Measurements from ENCODE around the gene SGCA. TPM values are rescaled to one million over a fixed set of nuclear protein-coding genes. Genes with fewer than 3 reads are reported as not detected.

Gene SGCA
- total and polyA plus RNA-seq, 4 donors, result 0.31 to 1.3 (median 1.2) TPM; not detected in 1

GRCh38 chr17:50172936-50173334 lies 7.1 kb downstream of the SGCA start:
- H3K36me3 ChIP-seq (ENCODE audit: control insufficient read depth in 4 of 4, insufficient read depth in 3 of 4, low read depth in 1 of 4, low read length in 3 of 4), result no peaks in the 10 kb centered on the region
- TF ChIP-seq SP1 (IDR thresholded peaks at IDR 0.05) (no peak), TAF1 (conservative IDR thresholded peaks at IDR 0.05) (no peak), RXRA (IDR thresholded peaks at IDR 0.05) (no peak), EGR1 (IDR thresholded peaks at IDR 0.05; ENCODE audit: low read depth in 2 of 2) (no peak), YY1 (IDR thresholded peaks at IDR 0.05) (no peak), FOXA1 (IDR thresholded peaks at IDR 0.05) (no peak), ATF3 (IDR thresholded peaks at IDR 0.05) (no peak), HNF4A (conservative IDR thresholded peaks at IDR 0.05) (no peak), ZBTB33 (IDR thresholded peaks at IDR 0.05) (no peak), HNF4G (IDR thresholded peaks at IDR 0.05) (no peak), RAD21 (IDR thresholded peaks at IDR 0.05) (no peak), NR2F2 (IDR thresholded peaks at IDR 0.05) (no peak)
- TF ChIP-seq, protein P1, sequence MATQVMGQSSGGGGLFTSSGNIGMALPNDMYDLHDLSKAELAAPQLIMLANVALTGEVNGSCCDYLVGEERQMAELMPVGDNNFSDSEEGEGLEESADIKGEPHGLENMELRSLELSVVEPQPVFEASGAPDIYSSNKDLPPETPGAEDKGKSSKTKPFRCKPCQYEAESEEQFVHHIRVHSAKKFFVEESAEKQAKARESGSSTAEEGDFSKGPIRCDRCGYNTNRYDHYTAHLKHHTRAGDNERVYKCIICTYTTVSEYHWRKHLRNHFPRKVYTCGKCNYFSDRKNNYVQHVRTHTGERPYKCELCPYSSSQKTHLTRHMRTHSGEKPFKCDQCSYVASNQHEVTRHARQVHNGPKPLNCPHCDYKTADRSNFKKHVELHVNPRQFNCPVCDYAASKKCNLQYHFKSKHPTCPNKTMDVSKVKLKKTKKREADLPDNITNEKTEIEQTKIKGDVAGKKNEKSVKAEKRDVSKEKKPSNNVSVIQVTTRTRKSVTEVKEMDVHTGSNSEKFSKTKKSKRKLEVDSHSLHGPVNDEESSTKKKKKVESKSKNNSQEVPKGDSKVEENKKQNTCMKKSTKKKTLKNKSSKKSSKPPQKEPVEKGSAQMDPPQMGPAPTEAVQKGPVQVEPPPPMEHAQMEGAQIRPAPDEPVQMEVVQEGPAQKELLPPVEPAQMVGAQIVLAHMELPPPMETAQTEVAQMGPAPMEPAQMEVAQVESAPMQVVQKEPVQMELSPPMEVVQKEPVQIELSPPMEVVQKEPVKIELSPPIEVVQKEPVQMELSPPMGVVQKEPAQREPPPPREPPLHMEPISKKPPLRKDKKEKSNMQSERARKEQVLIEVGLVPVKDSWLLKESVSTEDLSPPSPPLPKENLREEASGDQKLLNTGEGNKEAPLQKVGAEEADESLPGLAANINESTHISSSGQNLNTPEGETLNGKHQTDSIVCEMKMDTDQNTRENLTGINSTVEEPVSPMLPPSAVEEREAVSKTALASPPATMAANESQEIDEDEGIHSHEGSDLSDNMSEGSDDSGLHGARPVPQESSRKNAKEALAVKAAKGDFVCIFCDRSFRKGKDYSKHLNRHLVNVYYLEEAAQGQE (IDR thresholded peaks at IDR 0.05), result no peak
- H3K9me3 ChIP-seq (ENCODE audit: control insufficient read depth in 4 of 4, low read length in 3 of 4), result no peaks in the 10 kb centered on the region
- peaks cover 0 to 2% (median 0%) of the 10 kb centered on the region in 4 donors for H3K4me1 ChIP-seq (ENCODE audit: control insufficient read depth in 4 of 4, insufficient read depth in 4 of 4, low read length in 3 of 4)
- 75% methylated on average over 6 of the region's 6 CpGs for WGBS
- H3K27ac ChIP-seq (ENCODE audit: low read depth in 1 of 2, low read length in 2 of 2), result no peak overlapping the region
- no peaks in the 10 kb centered on the region for H3K27me3 ChIP-seq (ENCODE audit: control insufficient read depth in 4 of 4, insufficient read depth in 4 of 4, low read length in 3 of 4)
- no peak overlapping the region for H3K9ac ChIP-seq (ENCODE audit: low read depth in 1 of 2, low read length in 2 of 2)
- no peak overlapping the region for H3K4me3 ChIP-seq (ENCODE audit: low read depth in 1 of 3, low read length in 3 of 3)
- DNase-seq (ENCODE audit: low spot score), result no peak

- no peak for DNase-seq (ENCODE audit: low spot score)
- Histone ChIP-seq H3K9ac (ENCODE audit: low read depth in 1 of 2, low read length in 2 of 2) (no peak overlapping the region), H3K4me1 (ENCODE audit: control insufficient read depth in 4 of 4, insufficient read depth in 4 of 4, low read length in 3 of 4) (peaks cover 0 to 6% (median 0%) of the 10 kb centered on the region in 4 donors), H3K27ac (ENCODE audit: low read depth in 1 of 2, low read length in 2 of 2) (no peak overlapping the region), H3K36me3 (ENCODE audit: control insufficient read depth in 4 of 4, insufficient read depth in 3 of 4, low read depth in 1 of 4, low read length in 3 of 4) (no peaks in the 10 kb centered on the region), H3K9me3 (ENCODE audit: control insufficient read depth in 4 of 4, low read length in 3 of 4) (no peaks in the 10 kb centered on the region), H3K4me3 (ENCODE audit: low read depth in 1 of 3, low read length in 3 of 3) (no peak overlapping the region), H3K27me3 (ENCODE audit: control insufficient read depth in 4 of 4, insufficient read depth in 4 of 4, low read length in 3 of 4) (no peaks in the 10 kb centered on the region)
- no peak for TF ChIP-seq CTCF (IDR thresholded peaks at IDR 0.05; ENCODE audit: low read depth, low read length, missing input control)
- no peak for TF ChIP-seq ATF3 (IDR thresholded peaks at IDR 0.05)
- TF ChIP-seq RXRA (IDR thresholded peaks at IDR 0.05), result no peak
- TF ChIP-seq SP1 (IDR thresholded peaks at IDR 0.05), result no peak
- TF ChIP-seq NR2F2 (IDR thresholded peaks at IDR 0.05), result no peak
- TF ChIP-seq, protein P2, sequence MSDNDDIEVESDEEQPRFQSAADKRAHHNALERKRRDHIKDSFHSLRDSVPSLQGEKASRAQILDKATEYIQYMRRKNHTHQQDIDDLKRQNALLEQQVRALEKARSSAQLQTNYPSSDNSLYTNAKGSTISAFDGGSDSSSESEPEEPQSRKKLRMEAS (IDR thresholded peaks at IDR 0.05), result no peak
- TF ChIP-seq RAD21 (IDR thresholded peaks at IDR 0.05), result no peak
- no peak for TF ChIP-seq TAF1 (conservative IDR thresholded peaks at IDR 0.05)
- TF ChIP-seq FOXA2 (IDR thresholded peaks at IDR 0.05), result no peak
- no peak for TF ChIP-seq HNF4A (conservative IDR thresholded peaks at IDR 0.05)
- 81% methylated on average over 10 of the region's 10 CpGs for WGBS
Measured at GRCh38 chr17:50173335-50173941, 7.6 kb downstream of the SGCA start.

All from liver (tissue), 9 donors.